SK-N-SH (cell line): ENCODE results near the gene ZBTB1.

Source experiments
- CHD2 ChIP-seq: fragments of 150-350 bp; IDR thresholded peaks from 2 replicates; pipeline ENCODE4 v1.6.1; 2018; ENCODE audit warnings: low read length; ENCODE audit not compliant: partially characterized antibody
- EP300 ChIP-seq, 2 experiments: IDR thresholded peaks; 2 replicates each; pipeline versions ENCODE4 v1.4.0 to v1.6.1; 2012; ENCODE audit warnings: borderline replicate concordance in 1 of 2, low read depth in 1 of 2, low read length in 1 of 2
- GABPA ChIP-seq: IDR thresholded peaks from 2 replicates; pipeline ENCODE4 v1.4.0; 2012; ENCODE audit warnings: low read depth, mild to moderate bottlenecking
- JUND ChIP-seq: IDR thresholded peaks from 2 replicates; pipeline ENCODE4 v1.4.0; 2012
- TAF1 ChIP-seq: IDR thresholded peaks from 2 replicates; pipeline ENCODE4 v1.6.1; 2012; ENCODE audit warnings: low read depth, mild to moderate bottlenecking, low read length, moderate library complexity, borderline replicate concordance
- TF ChIP-seq, protein P1 (sequence below): IDR thresholded peaks from 2 replicates; pipeline ENCODE4 v1.6.1; 2012; ENCODE audit warnings: mild to moderate bottlenecking, low read depth, low read length, moderate library complexity
- TF ChIP-seq, protein P2 (sequence below): fragments of 200-600 bp; sonication (generic); IDR thresholded peaks from 2 replicates; pipeline ENCODE4 v1.6.1; 2017; ENCODE audit warnings: antibody characterized with exemption, mild to moderate bottlenecking, moderate library complexity
- TF ChIP-seq, protein P3 (sequence below): fragments of 150-350 bp; IDR thresholded peaks from 2 replicates; pipeline ENCODE4 v1.6.1; 2017; ENCODE audit warnings: antibody characterized with exemption, low read length, low read depth, borderline replicate concordance

DNA sequence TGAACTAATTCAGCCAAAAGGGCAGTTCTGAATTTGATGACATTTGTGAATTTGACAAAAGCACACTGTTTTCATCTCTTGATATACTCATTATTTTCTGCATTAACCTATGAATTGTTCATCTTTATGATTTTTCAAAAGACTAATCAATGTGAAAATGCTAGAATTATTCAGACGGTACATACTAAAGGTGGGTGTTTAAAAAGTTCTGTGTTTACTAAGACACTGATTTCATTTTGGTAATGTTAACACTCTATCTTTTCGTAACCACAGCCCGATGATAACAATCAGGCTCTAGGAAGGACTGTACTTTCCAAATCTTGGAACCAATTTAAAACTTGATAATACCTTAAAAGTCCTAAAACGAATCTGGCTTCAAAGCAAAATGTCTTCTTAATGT, 29.9 kb upstream of the ZBTB1 start:
- TF ChIP-seq, protein P1, sequence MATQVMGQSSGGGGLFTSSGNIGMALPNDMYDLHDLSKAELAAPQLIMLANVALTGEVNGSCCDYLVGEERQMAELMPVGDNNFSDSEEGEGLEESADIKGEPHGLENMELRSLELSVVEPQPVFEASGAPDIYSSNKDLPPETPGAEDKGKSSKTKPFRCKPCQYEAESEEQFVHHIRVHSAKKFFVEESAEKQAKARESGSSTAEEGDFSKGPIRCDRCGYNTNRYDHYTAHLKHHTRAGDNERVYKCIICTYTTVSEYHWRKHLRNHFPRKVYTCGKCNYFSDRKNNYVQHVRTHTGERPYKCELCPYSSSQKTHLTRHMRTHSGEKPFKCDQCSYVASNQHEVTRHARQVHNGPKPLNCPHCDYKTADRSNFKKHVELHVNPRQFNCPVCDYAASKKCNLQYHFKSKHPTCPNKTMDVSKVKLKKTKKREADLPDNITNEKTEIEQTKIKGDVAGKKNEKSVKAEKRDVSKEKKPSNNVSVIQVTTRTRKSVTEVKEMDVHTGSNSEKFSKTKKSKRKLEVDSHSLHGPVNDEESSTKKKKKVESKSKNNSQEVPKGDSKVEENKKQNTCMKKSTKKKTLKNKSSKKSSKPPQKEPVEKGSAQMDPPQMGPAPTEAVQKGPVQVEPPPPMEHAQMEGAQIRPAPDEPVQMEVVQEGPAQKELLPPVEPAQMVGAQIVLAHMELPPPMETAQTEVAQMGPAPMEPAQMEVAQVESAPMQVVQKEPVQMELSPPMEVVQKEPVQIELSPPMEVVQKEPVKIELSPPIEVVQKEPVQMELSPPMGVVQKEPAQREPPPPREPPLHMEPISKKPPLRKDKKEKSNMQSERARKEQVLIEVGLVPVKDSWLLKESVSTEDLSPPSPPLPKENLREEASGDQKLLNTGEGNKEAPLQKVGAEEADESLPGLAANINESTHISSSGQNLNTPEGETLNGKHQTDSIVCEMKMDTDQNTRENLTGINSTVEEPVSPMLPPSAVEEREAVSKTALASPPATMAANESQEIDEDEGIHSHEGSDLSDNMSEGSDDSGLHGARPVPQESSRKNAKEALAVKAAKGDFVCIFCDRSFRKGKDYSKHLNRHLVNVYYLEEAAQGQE = no peak
- TF ChIP-seq CHD2 (no peak), EP300 (IDR thresholded peaks at IDR 0.05; ENCODE audit: borderline replicate concordance in 1 of 2, low read depth in 1 of 2, low read length in 1 of 2) (no peak), GABPA (no peak), JUND (no peak), TAF1 (no peak)
- TF ChIP-seq, protein P2, sequence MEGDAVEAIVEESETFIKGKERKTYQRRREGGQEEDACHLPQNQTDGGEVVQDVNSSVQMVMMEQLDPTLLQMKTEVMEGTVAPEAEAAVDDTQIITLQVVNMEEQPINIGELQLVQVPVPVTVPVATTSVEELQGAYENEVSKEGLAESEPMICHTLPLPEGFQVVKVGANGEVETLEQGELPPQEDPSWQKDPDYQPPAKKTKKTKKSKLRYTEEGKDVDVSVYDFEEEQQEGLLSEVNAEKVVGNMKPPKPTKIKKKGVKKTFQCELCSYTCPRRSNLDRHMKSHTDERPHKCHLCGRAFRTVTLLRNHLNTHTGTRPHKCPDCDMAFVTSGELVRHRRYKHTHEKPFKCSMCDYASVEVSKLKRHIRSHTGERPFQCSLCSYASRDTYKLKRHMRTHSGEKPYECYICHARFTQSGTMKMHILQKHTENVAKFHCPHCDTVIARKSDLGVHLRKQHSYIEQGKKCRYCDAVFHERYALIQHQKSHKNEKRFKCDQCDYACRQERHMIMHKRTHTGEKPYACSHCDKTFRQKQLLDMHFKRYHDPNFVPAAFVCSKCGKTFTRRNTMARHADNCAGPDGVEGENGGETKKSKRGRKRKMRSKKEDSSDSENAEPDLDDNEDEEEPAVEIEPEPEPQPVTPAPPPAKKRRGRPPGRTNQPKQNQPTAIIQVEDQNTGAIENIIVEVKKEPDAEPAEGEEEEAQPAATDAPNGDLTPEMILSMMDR = no peak
- TF ChIP-seq, protein P3, sequence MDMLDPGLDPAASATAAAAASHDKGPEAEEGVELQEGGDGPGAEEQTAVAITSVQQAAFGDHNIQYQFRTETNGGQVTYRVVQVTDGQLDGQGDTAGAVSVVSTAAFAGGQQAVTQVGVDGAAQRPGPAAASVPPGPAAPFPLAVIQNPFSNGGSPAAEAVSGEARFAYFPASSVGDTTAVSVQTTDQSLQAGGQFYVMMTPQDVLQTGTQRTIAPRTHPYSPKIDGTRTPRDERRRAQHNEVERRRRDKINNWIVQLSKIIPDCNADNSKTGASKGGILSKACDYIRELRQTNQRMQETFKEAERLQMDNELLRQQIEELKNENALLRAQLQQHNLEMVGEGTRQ = no peak
